Activated CD8-positive, alpha-beta memory T cell treated with anti-CD3 and anti-CD28 coated beads for 36 hours (primary cell): ENCODE data around the gene FRMD4A. TPM values are rescaled to one million over a fixed set of nuclear protein-coding genes. Genes with fewer than 3 reads are reported as not detected.
"Not testable (repeated sequence)": the region's sequence is repeated elsewhere in the genome, so short reads cannot be mapped to it uniquely, and the experiment has no call there.

Experiments used
- CTCF ChIA-PET: fragments of 350-600 bp; sonication (Branson Sonifier 250); formaldehyde crosslinking; loops from one replicate; lab custom pipeline; 2021; ENCODE audit warnings: antibody characterized with exemption; lab: Charles Lee
- POLR2A ChIA-PET: fragments of 350-600 bp; sonication (Branson Sonifier 250); formaldehyde crosslinking; loops from one replicate; lab custom pipeline; 2021; ENCODE audit warnings: antibody characterized with exemption; lab: Charles Lee
- total RNA-seq, 2 experiments: library from RNA; stranded (reverse); gene quantifications; one replicate each; pipeline ENCODE4 v1.2.3, GENCODE V29; 2021

Gene FRMD4A
- total RNA-seq, 2 experiments from 2014 or later, result 4.7 to 5.2 TPM

- CTCF ChIA-PET, result no interaction called here
- POLR2A ChIA-PET, result no interaction called here
Measured at GRCh38 chr10:13837966-13838365, 492.8 kb downstream of the FRMD4A start.

GRCh38 chr10:13834581-13835286 lies 496.0 kb downstream of the FRMD4A start:
- ChIA-PET CTCF (no interaction called here), POLR2A (no interaction called here)

- ChIA-PET POLR2A (no interaction called here), CTCF (no interaction called here)
Measured at GRCh38 chr10:13831711-13832141, 499.0 kb downstream of the FRMD4A start.

GRCh38 chr10:13830385-13830784 lies 500.3 kb downstream of the FRMD4A start:
- ChIA-PET POLR2A (no interaction called here), CTCF (no interaction called here)

GRCh38 chr10:13829790-13830189 lies 500.9 kb downstream of the FRMD4A start:
- CTCF ChIA-PET, result no interaction called here
- POLR2A ChIA-PET, result no interaction called here

GRCh38 chr10:13828284-13828683 lies 502.4 kb downstream of the FRMD4A start:
- POLR2A ChIA-PET, CTCF ChIA-PET: not testable (repeated sequence)

GRCh38 chr10:13827076-13827797 lies 503.5 kb downstream of the FRMD4A start:
- CTCF ChIA-PET, result interaction anchor here (0.6 kb wide), 1 partner anchor 30 kb away, joined by 3 read pairs; no protein-coding TSS in a partner anchor
- POLR2A ChIA-PET, result no interaction called here

GRCh38 chr10:13823709-13824405 lies 506.9 kb downstream of the FRMD4A start:
- POLR2A ChIA-PET, result no interaction called here

GRCh38 chr10:13823096-13823708 lies 507.5 kb downstream of the FRMD4A start:
- ChIA-PET POLR2A (no interaction called here), CTCF (no interaction called here)

More at GRCh38 chr10:13823709-13824405, 506.9 kb downstream of the FRMD4A start:
- CTCF ChIA-PET, result no interaction called here

GRCh38 chr10:13822490-13822889 lies 508.2 kb downstream of the FRMD4A start:
- ChIA-PET CTCF (no interaction called here), POLR2A (no interaction called here)

- CTCF ChIA-PET, result no interaction called here
- POLR2A ChIA-PET, result no interaction called here
Measured at GRCh38 chr10:13820964-13821337, 509.8 kb downstream of the FRMD4A start.

GRCh38 chr10:13820119-13820963 lies 510.4 kb downstream of the FRMD4A start:
- CTCF ChIA-PET, result no interaction called here
- POLR2A ChIA-PET, result no interaction called here

GRCh38 chr10:13816195-13816925 lies 514.4 kb downstream of the FRMD4A start:
- ChIA-PET CTCF (interaction anchor here (0.9 kb wide), 1 partner anchor 369 kb away, joined by 3 read pairs; no protein-coding TSS in a partner anchor), POLR2A (no interaction called here)

GRCh38 chr10:13815756-13816155 lies 515.0 kb downstream of the FRMD4A start:
- ChIA-PET POLR2A (no interaction called here), CTCF (no interaction called here)

- ChIA-PET POLR2A (no interaction called here), CTCF (no interaction called here)
Measured at GRCh38 chr10:13813550-13813949, 517.2 kb downstream of the FRMD4A start.

- ChIA-PET CTCF (no interaction called here), POLR2A (no interaction called here)
Measured at GRCh38 chr10:13812804-13813203, 517.9 kb downstream of the FRMD4A start.

GRCh38 chr10:13810568-13810967 lies 520.2 kb downstream of the FRMD4A start:
- ChIA-PET POLR2A (no interaction called here), CTCF (interaction anchor here (0.7 kb wide), 1 partner anchor 40 kb away, joined by 3 read pairs; no protein-coding TSS in a partner anchor)

- CTCF ChIA-PET, result no interaction called here
Measured at GRCh38 chr10:13809427-13809826, 521.3 kb downstream of the FRMD4A start.

More at GRCh38 chr10:13809427-13809826, 521.3 kb downstream of the FRMD4A start:
- POLR2A ChIA-PET, result no interaction called here
